Sigmoid colon (tissue), 4 donors: ENCODE results near the gene HPS5.

ENCODE experiments used
- EP300 ChIP-seq, 4 donors: sonication (generic); formaldehyde crosslinking; IDR thresholded peaks; one replicate each; pipeline ENCODE4 v1.6.1; 2017; ENCODE audit warnings: antibody characterized with exemption in 4 of 4
- POLR2AphosphoS5 ChIP-seq, 4 donors: sonication (generic); formaldehyde crosslinking; IDR thresholded peaks; one replicate each; pipeline ENCODE4 v1.6.1; 2017; ENCODE audit warnings: antibody characterized with exemption in 4 of 4
- TF ChIP-seq, protein P1 (sequence below), 4 experiments: fragments of 450-650 bp in 3 of 4; fragments of 200-600 bp in 1 of 4; IDR thresholded peaks; one replicate each; pipeline ENCODE4 v1.5.1; 2016 to 2019; ENCODE audit warnings: antibody characterized with exemption in 4 of 4, mild to moderate bottlenecking in 3 of 4, moderate library complexity in 2 of 4

DNA sequence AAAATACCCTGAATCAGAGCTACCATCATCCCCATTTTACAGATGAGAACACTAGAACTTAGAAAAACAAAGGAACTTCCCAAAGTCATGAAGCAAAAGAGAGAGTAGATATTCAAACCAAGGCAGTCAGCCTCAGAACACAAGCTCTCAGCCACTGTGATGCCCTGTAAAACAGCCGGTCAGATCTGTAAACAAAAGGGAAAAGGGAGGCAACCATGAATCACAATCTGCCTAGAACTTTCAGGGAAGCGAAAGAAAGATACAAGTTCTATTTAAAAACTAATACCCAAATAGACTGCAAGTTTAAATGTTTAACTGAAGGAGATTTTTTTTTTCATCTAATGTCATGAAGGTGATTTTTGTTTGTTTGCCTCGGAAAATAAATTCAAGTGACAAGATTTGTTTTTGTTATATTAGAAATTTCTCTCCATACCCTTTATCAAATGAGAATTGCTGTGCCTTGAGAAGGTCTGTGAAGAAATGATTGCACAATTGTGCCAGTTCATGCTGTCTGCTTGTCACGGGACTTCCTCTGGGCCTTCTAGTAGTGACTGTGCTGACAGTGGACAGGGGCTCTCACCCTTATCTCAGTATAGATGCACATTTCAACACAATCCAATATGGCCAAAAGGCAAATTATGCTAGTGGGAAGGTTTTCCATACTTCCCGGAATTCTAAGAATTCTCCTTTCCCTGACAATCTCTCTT, 44.2 kb downstream of the HPS5 start:
- TF ChIP-seq, protein P1, sequence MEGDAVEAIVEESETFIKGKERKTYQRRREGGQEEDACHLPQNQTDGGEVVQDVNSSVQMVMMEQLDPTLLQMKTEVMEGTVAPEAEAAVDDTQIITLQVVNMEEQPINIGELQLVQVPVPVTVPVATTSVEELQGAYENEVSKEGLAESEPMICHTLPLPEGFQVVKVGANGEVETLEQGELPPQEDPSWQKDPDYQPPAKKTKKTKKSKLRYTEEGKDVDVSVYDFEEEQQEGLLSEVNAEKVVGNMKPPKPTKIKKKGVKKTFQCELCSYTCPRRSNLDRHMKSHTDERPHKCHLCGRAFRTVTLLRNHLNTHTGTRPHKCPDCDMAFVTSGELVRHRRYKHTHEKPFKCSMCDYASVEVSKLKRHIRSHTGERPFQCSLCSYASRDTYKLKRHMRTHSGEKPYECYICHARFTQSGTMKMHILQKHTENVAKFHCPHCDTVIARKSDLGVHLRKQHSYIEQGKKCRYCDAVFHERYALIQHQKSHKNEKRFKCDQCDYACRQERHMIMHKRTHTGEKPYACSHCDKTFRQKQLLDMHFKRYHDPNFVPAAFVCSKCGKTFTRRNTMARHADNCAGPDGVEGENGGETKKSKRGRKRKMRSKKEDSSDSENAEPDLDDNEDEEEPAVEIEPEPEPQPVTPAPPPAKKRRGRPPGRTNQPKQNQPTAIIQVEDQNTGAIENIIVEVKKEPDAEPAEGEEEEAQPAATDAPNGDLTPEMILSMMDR (IDR thresholded peaks at IDR 0.05), result no peak
- TF ChIP-seq EP300 (IDR thresholded peaks at IDR 0.05) (no peak), POLR2AphosphoS5 (IDR thresholded peaks at IDR 0.05) (no peak)
